Gastrocnemius medialis (tissue), 4 donors: ENCODE measurements around the gene TAS2R20. TPM values are rescaled to one million over a fixed set of nuclear protein-coding genes. Genes with fewer than 3 reads are reported as not detected.

ENCODE experiments used
- ATAC-seq, 2 donors: fragments of 150-250 bp; one replicate each; pipeline ENCODE4 v1.9.1; 2016
- DNase-seq, 2 donors: peaks; one replicate each; pipeline ENCODE4 v3.0.0-alpha.2; 2019
- H3K27ac ChIP-seq, 4 donors: fragments of 200-600 bp; sonication (generic); 1 replicate in 1 of 4; 2 replicates in 3 of 4; pipeline ENCODE4 v1.5.1; 2016 to 2018; ENCODE audit warnings: mild to moderate bottlenecking in 2 of 4, moderate library complexity in 1 of 4
- H3K27me3 ChIP-seq, 3 donors: fragments of 200-600 bp; sonication (generic) in 2 of 3; 1 replicate in 1 of 3; 2 replicates in 2 of 3; pipeline versions ENCODE4 v1.5.1 to v1.6.0; 2016 to 2019; ENCODE audit warnings: mild to moderate bottlenecking in 1 of 3, moderate library complexity in 1 of 3
- H3K36me3 ChIP-seq, 2 donors: fragments of 200-600 bp; sonication (generic) in 1 of 2; one replicate each; pipeline ENCODE4 v1.5.1; 2017 to 2018
- H3K4me1 ChIP-seq, 2 donors: fragments of 200-600 bp; sonication (generic) in 1 of 2; one replicate each; pipeline ENCODE4 v1.5.1; 2016 to 2017; ENCODE audit warnings: mild to moderate bottlenecking in 2 of 2
- H3K4me3 ChIP-seq, 4 donors: fragments of 200-600 bp; sonication (generic) in 3 of 4; 1 replicate in 1 of 4; 2 replicates in 3 of 4; pipeline ENCODE4 v1.5.1; 2016 to 2019; ENCODE audit warnings: mild to moderate bottlenecking in 2 of 4
- H3K9me3 ChIP-seq, 3 donors: fragments of 200-600 bp; sonication (generic) in 2 of 3; 1 replicate in 1 of 3; 2 replicates in 2 of 3; pipeline ENCODE4 v1.5.1; 2016 to 2019
- CTCF ChIP-seq, 5 experiments: fragments of 450-650 bp in 3 of 5; fragments of 200-600 bp in 2 of 5; sonication (generic) in 2 of 5; IDR thresholded peaks in 4 of 5; conservative IDR thresholded peaks in 1 of 5; 1 replicate in 4 of 5; 2 replicates in 1 of 5; pipeline ENCODE4 v1.5.1; 2016 to 2019; ENCODE audit warnings: antibody characterized with exemption in 5 of 5, mild to moderate bottlenecking in 3 of 5, moderate library complexity in 3 of 5
- POLR2A ChIP-seq, 2 donors: fragments of 450-650 bp; IDR thresholded peaks; one replicate each; pipeline ENCODE4 v1.6.1; 2017; ENCODE audit warnings: antibody characterized with exemption in 2 of 2, mild to moderate bottlenecking in 2 of 2, moderate library complexity in 2 of 2
- in situ Hi-C, 4 donors: fragments of 200-750 bp; cut with MboI; loops; one replicate each; pipeline versions ENCODE4 v1.15.0 to v1.8.0; 2017; ENCODE audit warnings: low sequenced_read_pairs in 4 of 4
- intact Hi-C: fragments of 100-400 bp; cut with DNase I; formaldehyde crosslinking; loops from one replicate; pipeline ENCODE4 v1.15.1; 2023; ENCODE audit warnings: low total_unique reads
- total RNA-seq, 4 donors: library from RNA; depleted of rRNA; stranded (reverse); fragments of >200 nt; gene quantifications; one replicate each; pipeline versions ENCODE4 v1.1.0 to v1.2.3, GENCODE V29; 2016

Gene TAS2R20
- total RNA-seq, 4 donors from 2014 or later: 0.53 to 3.6 TPM; not detected in 2

GRCh38 chr12:11031307-11031706 is 33.2 kb upstream of the TAS2R20 start, which contains the start of gene TAS2R31:
Gene TAS2R31 (minus strand): TSS chr12:11031407. CDS start chr12:11031335, 72 bp downstream.
- in situ Hi-C loops: no loop called here
- ATAC-seq (no peak), DNase-seq (no peak)
- Histone ChIP-seq H3K4me3 (no peak within 1 kb of the TSS), H3K27me3 (no peaks in the 10 kb centered on the region), H3K36me3 (peaks cover 0 to 3% of the 10 kb centered on the region in 2 donors), H3K9me3 (no peaks in the 10 kb centered on the region), H3K27ac (no peak within 1 kb of the TSS), H3K4me1 (no peaks in the 10 kb centered on the region)
- intact Hi-C loops: no loop called here
- no peak for TF ChIP-seq CTCF (IDR thresholded peaks at IDR 0.05 in 4 of 5, conservative IDR thresholded peaks at IDR 0.05 in 1 of 5)

GRCh38 chr12:11026118-11026517 is 28.0 kb upstream of the TAS2R20 start:
- intact Hi-C loops: no loop called here

GRCh38 chr12:11023387-11023786 is 25.3 kb upstream of the TAS2R20 start:
- in situ Hi-C loops: no loop called here
- no peaks in the 10 kb centered on the region for H3K4me1 ChIP-seq

More at GRCh38 chr12:11026118-11026517, 28.0 kb upstream of the TAS2R20 start:
- in situ Hi-C loops: no loop called here
- no peak for DNase-seq
- TF ChIP-seq CTCF (IDR thresholded peaks at IDR 0.05 in 4 of 5, conservative IDR thresholded peaks at IDR 0.05 in 1 of 5) (no peak), POLR2A (IDR thresholded peaks at IDR 0.05) (no peak)
- Histone ChIP-seq H3K27me3 (no peaks in the 10 kb centered on the region), H3K4me1 (no peaks in the 10 kb centered on the region), H3K4me3 (no peak overlapping the region), H3K9me3 (no peaks in the 10 kb centered on the region), H3K36me3 (no peaks in the 10 kb centered on the region), H3K27ac (no peak overlapping the region)
- no peak for ATAC-seq

GRCh38 chr12:11022520-11022919 is 24.4 kb upstream of the TAS2R20 start, which contains the start of gene TAS2R19:
Gene TAS2R19 (minus strand): TSS chr12:11022620. CDS start chr12:11022571, 49 bp downstream.
- H3K4me1 ChIP-seq: no peaks in the 10 kb centered on the region
- in situ Hi-C loops (no loop called here), intact Hi-C loops (no loop called here)
- H3K27ac ChIP-seq: no peak within 1 kb of the TSS
- H3K36me3 ChIP-seq: no peaks in the 10 kb centered on the region
- TF ChIP-seq CTCF (IDR thresholded peaks at IDR 0.05 in 4 of 5, conservative IDR thresholded peaks at IDR 0.05 in 1 of 5) (no peak), POLR2A (IDR thresholded peaks at IDR 0.05) (no peak)
- H3K27me3 ChIP-seq: no peaks in the 10 kb centered on the region
- no peak for ATAC-seq
- DNase-seq: no peak
- H3K9me3 ChIP-seq: no peaks in the 10 kb centered on the region
- no peak within 1 kb of the TSS for H3K4me3 ChIP-seq

More at GRCh38 chr12:11023387-11023786, 25.3 kb upstream of the TAS2R20 start:
- no peak overlapping the region for H3K4me3 ChIP-seq
- intact Hi-C loops: no loop called here
- H3K36me3 ChIP-seq: no peaks in the 10 kb centered on the region
- no peaks in the 10 kb centered on the region for H3K9me3 ChIP-seq
- ATAC-seq (no peak), DNase-seq (no peak)
- no peak overlapping the region for H3K27ac ChIP-seq
- TF ChIP-seq CTCF (IDR thresholded peaks at IDR 0.05 in 4 of 5, conservative IDR thresholded peaks at IDR 0.05 in 1 of 5): no peak
- TF ChIP-seq POLR2A (IDR thresholded peaks at IDR 0.05): no peak
- no peaks in the 10 kb centered on the region for H3K27me3 ChIP-seq

GRCh38 chr12:11016937-11017336 is 18.8 kb upstream of the TAS2R20 start:
- Histone ChIP-seq H3K36me3 (no peaks in the 10 kb centered on the region), H3K27me3 (no peaks in the 10 kb centered on the region), H3K9me3 (no peaks in the 10 kb centered on the region), H3K27ac (no peak overlapping the region), H3K4me1 (no peaks in the 10 kb centered on the region), H3K4me3 (no peak overlapping the region)
- in situ Hi-C loops: no loop called here
- DNase-seq (no peak), ATAC-seq (no peak)
- TF ChIP-seq CTCF (IDR thresholded peaks at IDR 0.05 in 4 of 5, conservative IDR thresholded peaks at IDR 0.05 in 1 of 5): no peak
- no peak for TF ChIP-seq POLR2A (IDR thresholded peaks at IDR 0.05)
- intact Hi-C loops: loop anchor here (5.0 kb wide), 1 partner anchor 55 kb away; no protein-coding TSS in a partner anchor
